A549 (cell line): ENCODE measurements around the gene NUP210.

Experiments
- BHLHE40 ChIP-seq: IDR thresholded peaks from 2 replicates; pipeline ENCODE4 v1.6.1; 2012; ENCODE audit warnings: low read depth, low read length, inconsistent platforms
- CEBPB ChIP-seq, 2 experiments: fragments of >200 bp in 1 of 2; sonication (Bioruptor Twin) in 1 of 2; formaldehyde crosslinking in 1 of 2; IDR thresholded peaks; 2 replicates each; pipeline ENCODE4 v1.6.1; 2012 to 2016
- EP300 ChIP-seq, 2 experiments: fragments of >200 bp; sonication (Bioruptor Twin); formaldehyde crosslinking; IDR thresholded peaks; 2 replicates in 1 of 2; 3 replicates in 1 of 2; pipeline ENCODE4 v1.6.1; 2016 to 2017
- FOSL2 ChIP-seq, 2 experiments: fragments of 450-650 bp in 1 of 2; fragments of >200 bp in 1 of 2; sonication (Bioruptor Twin) in 1 of 2; formaldehyde crosslinking; IDR thresholded peaks; 2 replicates each; pipeline versions ENCODE4 v1.5.0 to v1.6.1; 2016 to 2020; ENCODE audit warnings: mild to moderate bottlenecking in 1 of 2, moderate library complexity in 1 of 2
- JUN ChIP-seq, 2 experiments: fragments of >200 bp; sonication (Bioruptor Twin); formaldehyde crosslinking; IDR thresholded peaks; 2 replicates in 1 of 2; 3 replicates in 1 of 2; pipeline ENCODE4 v1.6.1; 2016 to 2017
- MYC ChIP-seq: IDR thresholded peaks from 2 replicates; pipeline ENCODE4 v1.6.1; 2012; ENCODE audit warnings: mild to moderate bottlenecking, inconsistent platforms, low read length, improper control_type of control experiment, borderline replicate concordance
- POLR2A ChIP-seq: IDR thresholded peaks from 2 replicates; pipeline ENCODE4 v1.6.1; 2012; ENCODE audit warnings: mild to moderate bottlenecking, low read length
- REST ChIP-seq: fragments of 200-600 bp; sonication (generic); IDR thresholded peaks from 2 replicates; pipeline ENCODE4 v1.6.1; 2016; ENCODE audit warnings: antibody characterized with exemption, mild to moderate bottlenecking, moderate library complexity
- RFX5 ChIP-seq: fragments of 450-650 bp; IDR thresholded peaks from 2 replicates; pipeline ENCODE4 v1.7.1; 2014; ENCODE audit warnings: antibody characterized with exemption, mild to moderate bottlenecking, moderate library complexity
- ZFP36 ChIP-seq: fragments of 450-650 bp; IDR thresholded peaks from 2 replicates; pipeline ENCODE4 v1.6.1; 2014; ENCODE audit warnings: borderline replicate concordance; ENCODE audit not compliant: partially characterized antibody
- TF ChIP-seq, protein P1 (sequence below): fragments of >200 bp; sonication (Bioruptor Twin); formaldehyde crosslinking; IDR thresholded peaks from 3 replicates; pipeline ENCODE4 v1.5.1; 2016
- TF ChIP-seq, protein P2 (sequence below): IDR thresholded peaks from 2 replicates; pipeline ENCODE4 v1.6.1; 2012
- TF ChIP-seq, protein P3 (sequence below): fragments of 250-450 bp; sonication (Bioruptor Pico); IDR thresholded peaks from 2 replicates; pipeline ENCODE4 v1.5.0; 2021; ENCODE audit warnings: mild to moderate bottlenecking, moderate library complexity, borderline replicate concordance
- TF ChIP-seq, protein P4 (sequence below): fragments of 450-650 bp; IDR thresholded peaks from 2 replicates; pipeline ENCODE4 v1.6.1; 2014; ENCODE audit warnings: antibody characterized with exemption

- TF ChIP-seq JUN (IDR thresholded peaks at IDR 0.05) (no peak), FOSL2 (IDR thresholded peaks at IDR 0.05) (no peak), FOSL2 (CRISPR knock-in tag; IDR thresholded peaks at IDR 0.05) (no peak), MYC (no peak), CEBPB (IDR thresholded peaks at IDR 0.05) (no peak), RFX5 (no peak), POLR2A (no peak), BHLHE40 (no peak), EP300 (IDR thresholded peaks at IDR 0.05) (no peak), ZFP36 (no peak), REST (no peak)
- TF ChIP-seq, protein P1, sequence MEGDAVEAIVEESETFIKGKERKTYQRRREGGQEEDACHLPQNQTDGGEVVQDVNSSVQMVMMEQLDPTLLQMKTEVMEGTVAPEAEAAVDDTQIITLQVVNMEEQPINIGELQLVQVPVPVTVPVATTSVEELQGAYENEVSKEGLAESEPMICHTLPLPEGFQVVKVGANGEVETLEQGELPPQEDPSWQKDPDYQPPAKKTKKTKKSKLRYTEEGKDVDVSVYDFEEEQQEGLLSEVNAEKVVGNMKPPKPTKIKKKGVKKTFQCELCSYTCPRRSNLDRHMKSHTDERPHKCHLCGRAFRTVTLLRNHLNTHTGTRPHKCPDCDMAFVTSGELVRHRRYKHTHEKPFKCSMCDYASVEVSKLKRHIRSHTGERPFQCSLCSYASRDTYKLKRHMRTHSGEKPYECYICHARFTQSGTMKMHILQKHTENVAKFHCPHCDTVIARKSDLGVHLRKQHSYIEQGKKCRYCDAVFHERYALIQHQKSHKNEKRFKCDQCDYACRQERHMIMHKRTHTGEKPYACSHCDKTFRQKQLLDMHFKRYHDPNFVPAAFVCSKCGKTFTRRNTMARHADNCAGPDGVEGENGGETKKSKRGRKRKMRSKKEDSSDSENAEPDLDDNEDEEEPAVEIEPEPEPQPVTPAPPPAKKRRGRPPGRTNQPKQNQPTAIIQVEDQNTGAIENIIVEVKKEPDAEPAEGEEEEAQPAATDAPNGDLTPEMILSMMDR, result peak; percentile 45
- TF ChIP-seq, protein P2, sequence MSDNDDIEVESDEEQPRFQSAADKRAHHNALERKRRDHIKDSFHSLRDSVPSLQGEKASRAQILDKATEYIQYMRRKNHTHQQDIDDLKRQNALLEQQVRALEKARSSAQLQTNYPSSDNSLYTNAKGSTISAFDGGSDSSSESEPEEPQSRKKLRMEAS, result no peak
- TF ChIP-seq, protein P3, sequence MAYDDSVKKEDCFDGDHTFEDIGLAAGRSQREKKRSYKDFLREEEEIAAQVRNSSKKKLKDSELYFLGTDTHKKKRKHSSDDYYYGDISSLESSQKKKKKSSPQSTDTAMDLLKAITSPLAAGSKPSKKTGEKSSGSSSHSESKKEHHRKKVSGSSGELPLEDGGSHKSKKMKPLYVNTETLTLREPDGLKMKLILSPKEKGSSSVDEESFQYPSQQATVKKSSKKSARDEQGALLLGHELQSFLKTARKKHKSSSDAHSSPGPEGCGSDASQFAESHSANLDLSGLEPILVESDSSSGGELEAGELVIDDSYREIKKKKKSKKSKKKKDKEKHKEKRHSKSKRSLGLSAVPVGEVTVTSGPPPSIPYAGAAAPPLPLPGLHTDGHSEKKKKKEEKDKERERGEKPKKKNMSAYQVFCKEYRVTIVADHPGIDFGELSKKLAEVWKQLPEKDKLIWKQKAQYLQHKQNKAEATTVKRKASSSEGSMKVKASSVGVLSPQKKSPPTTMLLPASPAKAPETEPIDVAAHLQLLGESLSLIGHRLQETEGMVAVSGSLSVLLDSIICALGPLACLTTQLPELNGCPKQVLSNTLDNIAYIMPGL (CRISPR knock-in tag), result no peak
- TF ChIP-seq, protein P4, sequence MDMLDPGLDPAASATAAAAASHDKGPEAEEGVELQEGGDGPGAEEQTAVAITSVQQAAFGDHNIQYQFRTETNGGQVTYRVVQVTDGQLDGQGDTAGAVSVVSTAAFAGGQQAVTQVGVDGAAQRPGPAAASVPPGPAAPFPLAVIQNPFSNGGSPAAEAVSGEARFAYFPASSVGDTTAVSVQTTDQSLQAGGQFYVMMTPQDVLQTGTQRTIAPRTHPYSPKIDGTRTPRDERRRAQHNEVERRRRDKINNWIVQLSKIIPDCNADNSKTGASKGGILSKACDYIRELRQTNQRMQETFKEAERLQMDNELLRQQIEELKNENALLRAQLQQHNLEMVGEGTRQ, result no peak
These were observed 111.7 kb downstream of the NUP210 start for GRCh38 chr3:13308380-13308801.
